K562 (cell line): Measurements from ENCODE around the gene ANKRD27. TPM values are rescaled to one million over a fixed set of nuclear protein-coding genes. Genes with fewer than 3 reads are reported as not detected.

Source experiments
- ATAC-seq: fragments of 200-7000 bp; cut with Tn5 transposase; 3 replicates; pipeline ENCODE4 v1.9.1; 2020; ENCODE audit warnings: moderate library complexity
- BruUV-seq: library from RNA; stranded (reverse); fragments of 400-500 nt; replicated peaks from 2 replicates; lab custom pipeline; 2021; lab: Mats Ljungman, UMichigan
- CTCF ChIA-PET: fragments of 300-600 bp; formaldehyde crosslinking; extraction: SDS; loops from one replicate; lab custom pipeline; 2021; ENCODE audit warnings: low intra/inter-chr PET ratio; lab: Yijun Ruan, JAX
- POLR2A ChIA-PET: fragments of 300-600, 350-650 bp; sonication (Branson Sonifier 250); formaldehyde crosslinking; extraction: SDS; loops from one replicate; lab custom pipeline; 2021; ENCODE audit warnings: antibody characterized with exemption, inconsistent platforms; lab: Yijun Ruan, JAX
- DNase-seq, 4 experiments: peaks; one replicate each; pipeline versions ENCODE4 v3.0.0 to v3.0.0-alpha.2; 2011 to 2018; ENCODE audit warnings: low spot score in 3 of 4, mixed read lengths in 3 of 4; ENCODE audit errors: extremely low read depth in 1 of 4
- FAIRE-seq: peaks from 2 replicates; lab custom pipeline; 2011; peaks lifted over from hg19 to GRCh38; lab: Jason Lieb, UNC
- H2AFZ ChIP-seq: 2 replicates; pipeline ENCODE4 v1.6.0; 2011; ENCODE audit warnings: low read depth, low read length, control low read depth, inconsistent platforms
- H3K27ac ChIP-seq: fragments of 200-600 bp; 3 replicates; pipeline ENCODE4 v1.8.0; 2011; ENCODE audit warnings: low read depth, mild to moderate bottlenecking, control low read depth, inconsistent platforms, low read length, moderate library complexity, mixed read lengths; ENCODE audit errors: extremely low read depth
- H3K27me3 ChIP-seq, 2 experiments: fragments of 300-600 bp in 1 of 2; 2 replicates in 1 of 2; 3 replicates in 1 of 2; pipeline versions ENCODE4 v1.6.0 to v1.8.0; 2011; ENCODE audit warnings: inconsistent platforms in 2 of 2, low read length in 2 of 2, mild to moderate bottlenecking in 1 of 2, mixed read lengths in 1 of 2, moderate library complexity in 1 of 2; ENCODE audit not compliant: control insufficient read depth in 2 of 2, insufficient read depth in 2 of 2
- H3K36me3 ChIP-seq: fragments of 300-600 bp; 3 replicates; pipeline ENCODE4 v1.8.0; 2011; ENCODE audit warnings: mild to moderate bottlenecking, low read length, inconsistent platforms; ENCODE audit not compliant: control insufficient read depth, insufficient read depth
- H3K4me1 ChIP-seq, 2 experiments: fragments of 200-600 bp in 1 of 2; replicated peaks in 1 of 2; 2 replicates in 1 of 2; 3 replicates in 1 of 2; pipeline versions ENCODE4 v1.5.1 to v1.8.0; 2011; ENCODE audit warnings: inconsistent platforms in 2 of 2, low read length in 2 of 2, mild to moderate bottlenecking in 1 of 2, mixed read lengths in 1 of 2, moderate library complexity in 1 of 2; ENCODE audit not compliant: control insufficient read depth in 2 of 2, insufficient read depth in 2 of 2
- H3K4me2 ChIP-seq: 2 replicates; pipeline ENCODE4 v1.6.1; 2011; ENCODE audit warnings: low read length, control low read depth, inconsistent platforms, mixed read lengths; ENCODE audit not compliant: insufficient read depth
- H3K4me3 ChIP-seq: fragments of 200-600 bp; sonication (generic), shearing (Covaris generic); 2 replicates; pipeline ENCODE4 v1.5.1; 2016; ENCODE audit warnings: control low read depth, inconsistent platforms
- H3K79me2 ChIP-seq: fragments of 200-600 bp; 3 replicates; pipeline ENCODE4 v1.8.0; 2011; ENCODE audit warnings: low read length, inconsistent platforms; ENCODE audit not compliant: control insufficient read depth, insufficient read depth
- H3K9ac ChIP-seq, 2 experiments: 2 replicates each; pipeline versions ENCODE4 v1.6.0 to v1.6.1; 2011; ENCODE audit warnings: low read depth in 2 of 2, low read length in 2 of 2, control low read depth in 1 of 2, inconsistent platforms in 1 of 2, mild to moderate bottlenecking in 1 of 2, mixed read lengths in 1 of 2; ENCODE audit not compliant: insufficient read depth in 1 of 2
- H3K9me1 ChIP-seq: one replicate; pipeline ENCODE4 v1.6.0; 2011; ENCODE audit warnings: inconsistent platforms, mild to moderate bottlenecking, low read length, moderate library complexity; ENCODE audit not compliant: control insufficient read depth, insufficient read depth
- H3K9me3 ChIP-seq: replicated peaks from 2 replicates; pipeline ENCODE4 v1.5.1; 2011; ENCODE audit warnings: low read depth, low read length, inconsistent platforms; ENCODE audit not compliant: control insufficient read depth, insufficient read depth
- H4K20me1 ChIP-seq: replicated peaks from 2 replicates; pipeline ENCODE4 v1.6.1; 2011; ENCODE audit warnings: low read length, inconsistent platforms, mixed read lengths; ENCODE audit not compliant: control insufficient read depth, insufficient read depth
- CXXC5 ChIP-seq: fragments of 250-450 bp; sonication (Bioruptor Pico); IDR thresholded peaks from 2 replicates; pipeline ENCODE4 v1.8.0; 2022; ENCODE audit warnings: inconsistent platforms, mild to moderate bottlenecking, moderate library complexity
- DEAF1 ChIP-seq: fragments of 450-650 bp; formaldehyde crosslinking; IDR thresholded peaks from 2 replicates; pipeline ENCODE4 v1.4.0; 2020; ENCODE audit warnings: mild to moderate bottlenecking, moderate library complexity
- GABPB1 ChIP-seq: sonication (generic); formaldehyde crosslinking; IDR thresholded peaks from 2 replicates; pipeline ENCODE4 v1.8.0; 2022; ENCODE audit warnings: mild to moderate bottlenecking, missing genetic modification reagents
- HIVEP1 ChIP-seq: fragments of 250-450 bp; sonication (Bioruptor Pico); IDR thresholded peaks from 2 replicates; pipeline ENCODE4 v1.4.0; 2020; ENCODE audit warnings: mild to moderate bottlenecking
- JUNB ChIP-seq: fragments of 450-650 bp; formaldehyde crosslinking; conservative IDR thresholded peaks from 2 replicates; pipeline ENCODE4 v1.4.0; 2020; ENCODE audit warnings: mild to moderate bottlenecking
- KDM4B ChIP-seq, 2 experiments: fragments of 450-650 bp in 1 of 2; sonication (generic) in 1 of 2; IDR thresholded peaks; 2 replicates each; pipeline ENCODE4 v1.6.1; 2016 to 2017; ENCODE audit warnings: borderline replicate concordance in 2 of 2, antibody characterized with exemption in 1 of 2, low read depth in 1 of 2, mild to moderate bottlenecking in 1 of 2
- PHF20 ChIP-seq: fragments of 450-650 bp; IDR thresholded peaks from 2 replicates; pipeline ENCODE4 v1.6.1; 2018; ENCODE audit not compliant: partially characterized antibody
- PHF8 ChIP-seq: fragments of 200-600 bp; sonication (generic); IDR thresholded peaks from 2 replicates; pipeline ENCODE4 v1.6.1; 2012; ENCODE audit warnings: mixed run types, mild to moderate bottlenecking, inconsistent platforms, low read length, moderate library complexity, borderline replicate concordance
- TAF1 ChIP-seq: IDR thresholded peaks from 2 replicates; pipeline ENCODE4 v1.6.1; 2011; ENCODE audit warnings: mild to moderate bottlenecking, low read length, moderate library complexity; ENCODE audit not compliant: insufficient read depth, control insufficient read depth, severe bottlenecking; ENCODE audit errors: extremely low read depth
- TBP ChIP-seq: optimal IDR thresholded peaks from 2 replicates; pipeline ENCODE3; 2011; ENCODE audit warnings: low read depth, low read length, improper control_type of control experiment
- WHSC1 ChIP-seq: IDR thresholded peaks from one replicate; pipeline ENCODE4 v1.6.1; 2012; ENCODE audit warnings: low read length, control low read depth, inconsistent platforms
- XRCC4 ChIP-seq: IDR thresholded peaks from one replicate; pipeline ENCODE4 v1.6.1; 2011; ENCODE audit not compliant: insufficient read depth, insufficient read length; ENCODE audit errors: extremely low read depth
- ZBTB33 ChIP-seq: sonication (generic); formaldehyde crosslinking; IDR thresholded peaks from 2 replicates; pipeline ENCODE4 v1.8.1; 2023; ENCODE audit warnings: mild to moderate bottlenecking, missing genetic modification reagents
- ZC3H11A ChIP-seq: IDR thresholded peaks from 2 replicates; pipeline ENCODE4 v1.6.1; 2012; ENCODE audit warnings: low read depth, low read length, improper control_type of control experiment
- ZNF584 ChIP-seq: fragments of 200-800 bp; sonication (Bioruptor generic); IDR thresholded peaks from 2 replicates; pipeline ENCODE4 v1.6.1; 2016; ENCODE audit warnings: low read depth, mild to moderate bottlenecking, missing genetic modification characterization, missing compliant biosample characterization
- ZNF707 ChIP-seq: fragments of 250-450 bp; sonication (Bioruptor Pico); conservative IDR thresholded peaks from 2 replicates; pipeline ENCODE4 v1.8.0; 2022; ENCODE audit warnings: inconsistent platforms, mild to moderate bottlenecking, moderate library complexity
- ZNF717 ChIP-seq: fragments of 250-450 bp; sonication (Bioruptor Pico); IDR thresholded peaks from 2 replicates; pipeline ENCODE4 v1.5.0; 2021
- ZNF766 ChIP-seq: fragments of 200-800 bp; sonication (Bioruptor generic); conservative IDR thresholded peaks from 2 replicates; pipeline ENCODE4 v1.6.1; 2016; ENCODE audit warnings: missing genetic modification characterization, missing compliant biosample characterization
- ZNF77 ChIP-seq: fragments of 250-450 bp; sonication (Bioruptor Pico); IDR thresholded peaks from 2 replicates; pipeline ENCODE4 v1.5.0; 2020
- ZNF780A ChIP-seq: fragments of 250-450 bp; sonication (Bioruptor Pico); IDR thresholded peaks from 2 replicates; pipeline ENCODE4 v1.5.0; 2021; ENCODE audit warnings: mild to moderate bottlenecking
- ZNF785 ChIP-seq: fragments of 250-450 bp; sonication (Bioruptor Pico); IDR thresholded peaks from 2 replicates; pipeline ENCODE4 v1.4.0; 2020; ENCODE audit warnings: mild to moderate bottlenecking
- WGBS: fragments of 100-300 bp; shearing (Covaris generic); methylation state at CpG from one replicate; pipeline ENCODE4 v1.1.6; 2016; ENCODE audit warnings: low coverage, mixed read lengths; ENCODE audit not compliant: insufficient coverage; ENCODE audit errors: missing lambda C conversion rate; 5-methylcytosine and 5-hydroxymethylcytosine counted together
- in situ Hi-C: fragments of 300-500 bp; cut with MboI; formaldehyde crosslinking; loops from 4 replicates; pipeline ENCODE4 v1.15.0; 2018; ENCODE audit warnings: inconsistent platforms, mixed read lengths
- intact Hi-C: fragments of 100-400 bp; cut with micrococcal nuclease; formaldehyde crosslinking; loops from 2 replicates; pipeline ENCODE4 v1.14.2; 2022
- polyA plus RNA-seq, 8 experiments: library from polyadenylated mRNA; depleted of rRNA in 4 of 8; stranded (reverse) in 5 of 8; unstranded in 3 of 8; fragments of >200 nt; fragmentation: Nextera tagmentation in 2 of 8; fragmentation: Illumina TruSeq in 1 of 8; extraction: Ambion mirVana in 2 of 8; extraction: Trizol in 1 of 8; gene quantifications; 2 replicates each; pipeline versions ENCODE4 v1.2.1 to v1.2.3, GENCODE V29; 2011 to 2014; ENCODE audit warnings: inconsistent platforms in 1 of 8, missing spikeins in 1 of 8
- total RNA-seq, 7 experiments: library from RNA; depleted of rRNA in 6 of 7; stranded (reverse); fragments of >200 nt in 6 of 7; fragmentation: Illumina TruSeq in 2 of 7; extraction: Trizol in 2 of 7; gene quantifications; 2 replicates each; pipeline versions ENCODE4 v1.2.1 to v1.2.3, GENCODE V29; 2011 to 2021; ENCODE audit warnings: low replicate concordance in 1 of 7

ANKRD27 gene
- total and polyA plus RNA-seq, 9 of the 15 experiments (the other 6 are each of a cell fraction or from before 2014, with no cell fraction given), result 5.3 to 71.3 (median 54.2) TPM

GRCh38 chr19:32718286-32718685 is 43.3 kb upstream of the ANKRD27 start (continued):
- TF ChIP-seq WHSC1 (no peak), ZNF766 (CRISPR knock-in tag) (no peak), ZNF780A (CRISPR knock-in tag) (no peak), ZNF717 (CRISPR knock-in tag) (no peak), ZNF584 (CRISPR knock-in tag) (no peak), ZNF77 (CRISPR knock-in tag) (no peak)

- CTCF ChIA-PET, result no interaction called here
- TF ChIP-seq XRCC4 (no peak), CXXC5 (no peak), PHF8 (no peak), KDM4B (IDR thresholded peaks at IDR 0.05; ENCODE audit: borderline replicate concordance in 2 of 2, low read depth in 1 of 2) (no peak), PHF20 (no peak), TBP (no peak), ZBTB33 (CRISPR knock-in tag) (no peak), ZNF707 (CRISPR knock-in tag) (no peak), JUNB (no peak), DEAF1 (CRISPR knock-in tag) (no peak), TAF1 (no peak), ZNF785 (no peak), HIVEP1 (CRISPR knock-in tag) (no peak), GABPB1 (CRISPR knock-in tag) (no peak), ZC3H11A (no peak)
Measured at GRCh38 chr19:32717496-32717895, 42.5 kb upstream of the ANKRD27 start.

More at GRCh38 chr19:32717496-32717895, 42.5 kb upstream of the ANKRD27 start:
- WGBS, result 69% methylated on average over 5 of the region's 5 CpGs
- intact Hi-C loops, result no loop called here
- H3K27me3 ChIP-seq, result no peaks in the 10 kb centered on the region
- no peaks in the 10 kb centered on the region for H4K20me1 ChIP-seq
- no peak overlapping the region for H2AFZ ChIP-seq
- ATAC-seq (no peak), FAIRE-seq (no peak), DNase-seq (no peak)
- in situ Hi-C loops, result no loop called here
- no TSS peak for BruUV-seq
- POLR2A ChIA-PET, result interaction anchor here (1.2 to 1.5 kb wide), 2 partner anchors 9 to 11 kb away, joined by 4 read pairs; no protein-coding TSS in a partner anchor
- no peak overlapping the region for H3K27ac ChIP-seq
- no peak overlapping the region for H3K4me3 ChIP-seq
- no peak overlapping the region for H3K9ac ChIP-seq
- H3K4me2 ChIP-seq, result no peak overlapping the region
- H3K79me2 ChIP-seq, result no peaks in the 10 kb centered on the region
- no peaks in the 10 kb centered on the region; a peak in 2 of 5 replicates for H3K4me1 ChIP-seq
- H3K9me1 ChIP-seq, result no peaks in the 10 kb centered on the region
- no peaks in the 10 kb centered on the region for H3K9me3 ChIP-seq
- peaks cover 19% of the 10 kb centered on the region; the same call in 2 of the 3 replicates for H3K36me3 ChIP-seq
